HG03108 (cell line): ENCODE results near the gene FAM81B.
"Not testable (repeated sequence)": the region's sequence is repeated elsewhere in the genome, so short reads cannot be mapped to it uniquely, and the experiment has no call there.

Experiments
- ATAC-seq: cut with Tn5 transposase; IDR thresholded peaks from one replicate; pipeline ENCODE4 v1.9.1; 2021; ENCODE audit warnings: moderate library complexity; ENCODE audit not compliant: unreplicated experiment

Gene FAM81B, protein sequence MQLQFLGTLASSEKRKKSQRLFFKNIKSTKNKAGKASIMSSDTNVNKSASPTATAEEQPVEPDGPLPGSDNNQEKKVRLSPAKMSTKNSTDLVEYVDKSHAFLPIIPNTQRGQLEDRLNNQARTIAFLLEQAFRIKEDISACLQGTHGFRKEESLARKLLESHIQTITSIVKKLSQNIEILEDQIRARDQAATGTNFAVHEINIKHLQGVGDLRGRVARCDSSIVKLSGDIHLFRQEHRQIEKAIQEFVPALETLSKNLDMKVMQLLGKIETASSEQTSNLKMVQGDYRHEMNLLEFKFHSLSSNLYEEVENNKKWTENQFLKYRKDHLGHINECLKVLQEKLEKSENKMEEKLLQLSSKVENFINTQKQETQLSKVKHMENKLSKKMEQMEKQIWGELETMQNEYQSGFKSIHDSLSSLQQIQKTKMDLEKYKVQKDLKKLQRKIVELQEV

DNA sequence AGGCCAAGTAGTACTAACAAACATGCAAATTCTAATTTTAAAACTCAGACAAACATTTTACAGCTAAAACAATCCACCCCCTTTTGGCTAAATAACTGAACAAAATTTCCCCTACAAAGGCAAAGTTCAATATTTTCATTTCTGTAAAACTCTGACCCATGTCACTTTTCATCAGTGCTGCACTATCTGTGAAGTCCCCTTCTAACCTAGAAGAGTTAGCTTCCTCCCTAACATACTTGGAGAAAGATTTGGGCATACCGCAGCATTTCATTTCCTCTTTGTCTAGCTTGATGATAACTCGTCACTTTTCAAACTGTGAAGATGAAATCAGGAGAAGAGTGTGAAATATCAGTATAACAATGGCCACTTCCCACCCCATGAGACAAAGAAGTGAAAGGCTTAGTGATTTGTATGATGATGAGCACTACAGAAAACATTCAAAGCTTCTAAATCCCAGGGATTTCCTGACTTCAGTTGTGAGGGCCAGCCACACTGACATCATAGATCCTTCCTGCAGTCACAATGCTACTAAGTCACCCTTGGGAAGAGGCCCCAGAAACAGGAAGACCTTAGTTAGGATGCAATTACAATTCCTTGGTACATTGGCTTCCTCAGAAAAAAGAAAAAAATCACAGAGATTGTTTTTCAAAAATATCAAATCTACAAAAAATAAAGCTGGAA is at the start of gene FAM81B:
TSS of gene FAM81B (plus strand) at position 555 of the 681 bp plus-strand sequence. CDS start at position 579, 24 bp downstream.
- no peak for ATAC-seq

DNA sequence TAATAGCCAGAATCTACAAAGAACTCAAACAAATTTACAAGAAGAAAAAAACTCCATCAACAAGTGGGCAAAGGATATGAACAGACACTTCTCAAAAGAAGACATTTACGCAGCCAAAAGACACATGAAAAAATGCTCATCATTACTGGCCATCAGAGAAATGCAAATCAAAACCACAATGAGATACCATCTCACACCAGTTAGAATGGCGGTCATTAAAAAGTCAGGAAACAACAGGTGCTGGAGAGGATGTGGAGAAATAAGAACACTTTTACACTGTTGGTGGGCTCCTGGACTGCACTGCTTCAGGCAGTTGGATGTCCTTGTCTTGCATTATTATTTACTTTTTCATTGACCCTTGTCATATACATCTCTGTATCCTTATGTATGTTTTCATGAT is 49.7 kb upstream of the FAM81B start:
- not testable (repeated sequence) for ATAC-seq

DNA sequence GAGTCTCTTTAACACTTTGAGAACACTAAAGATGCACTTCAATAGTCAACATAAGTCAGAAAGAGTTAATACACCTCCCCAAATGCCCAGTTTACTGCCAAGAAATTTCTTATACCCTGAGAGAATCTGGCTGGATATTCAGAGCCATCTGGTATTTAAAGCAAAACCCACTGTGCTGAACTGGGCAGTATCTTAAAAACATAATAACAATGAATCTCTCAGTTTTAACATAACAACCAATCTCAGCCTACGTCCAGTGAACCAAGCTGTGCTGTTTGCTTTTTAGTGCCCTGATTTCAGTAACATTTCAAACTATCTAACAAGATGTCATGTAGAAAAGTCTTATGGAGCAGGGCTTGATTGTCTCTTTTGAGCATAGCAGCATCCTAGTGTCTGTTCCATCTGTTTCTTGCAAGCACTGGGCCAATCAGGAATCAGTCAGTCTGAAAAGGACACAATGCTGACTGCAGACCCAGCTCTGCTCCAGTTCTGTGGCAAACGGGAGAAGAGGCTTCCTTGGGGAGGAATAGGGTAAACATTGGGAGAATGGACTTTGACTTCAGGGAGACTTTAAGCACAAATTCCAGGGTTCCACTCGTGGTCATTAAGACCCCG is 43.6 kb upstream of the FAM81B start:
- no peak for ATAC-seq

DNA sequence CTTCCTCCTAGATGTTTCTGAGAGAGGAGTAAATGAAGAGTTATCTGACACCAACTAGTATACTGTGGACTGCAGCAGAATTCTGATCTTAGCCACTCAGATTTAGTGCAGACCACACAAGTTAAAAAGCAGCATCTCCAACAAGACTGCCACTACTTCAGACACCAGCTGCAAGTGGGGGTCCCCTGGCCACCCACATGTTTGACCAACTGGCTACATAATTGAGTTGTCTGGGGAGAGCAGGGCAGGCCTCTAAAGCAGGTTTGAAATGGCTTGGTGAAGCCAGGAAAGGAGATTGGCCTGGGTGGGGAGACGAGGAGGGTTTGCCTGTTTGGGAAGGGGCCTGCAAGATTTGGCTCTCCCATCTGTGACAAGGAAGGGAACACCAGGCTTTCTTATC is 40.5 kb upstream of the FAM81B start:
- ATAC-seq: no peak

DNA sequence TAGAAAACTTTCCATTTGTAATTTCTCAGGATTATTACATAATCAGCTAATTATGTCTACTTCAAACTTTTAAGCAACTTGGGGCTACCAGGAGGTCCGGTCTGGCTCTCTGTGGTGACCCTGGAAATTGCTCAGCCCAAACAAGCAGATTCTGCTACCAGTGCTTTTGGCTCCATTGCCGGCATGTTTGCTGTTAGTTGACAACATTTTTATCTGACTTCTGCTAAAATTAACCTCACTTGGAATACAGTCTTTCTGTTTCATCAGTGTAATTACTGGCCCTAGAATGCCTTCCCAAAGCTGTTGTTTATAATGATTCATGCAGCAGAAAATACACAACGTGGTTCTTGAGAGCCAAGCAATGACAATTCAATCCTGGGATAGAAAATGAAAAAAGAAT is 38.5 kb upstream of the FAM81B start:
- ATAC-seq: no peak

DNA sequence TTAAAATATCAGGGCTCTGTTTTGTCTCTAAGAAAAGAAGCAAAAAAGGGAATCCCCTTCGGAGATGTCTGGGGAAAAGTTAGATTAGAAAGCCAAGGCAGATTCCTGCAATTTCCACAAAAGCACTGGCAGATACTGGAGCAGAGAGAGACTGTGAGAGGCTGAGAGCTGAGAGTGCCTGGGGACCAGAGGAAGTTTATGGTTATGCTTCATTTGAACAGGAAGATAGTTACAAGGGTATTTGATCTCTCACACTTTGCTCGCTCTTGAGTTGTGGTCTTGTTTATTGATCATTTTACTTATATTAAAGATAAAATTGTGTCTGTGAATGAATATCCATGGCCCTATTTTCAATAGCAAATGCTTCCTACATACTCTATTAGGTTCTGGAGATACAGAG is 32.8 kb upstream of the FAM81B start:
- ATAC-seq: no peak

DNA sequence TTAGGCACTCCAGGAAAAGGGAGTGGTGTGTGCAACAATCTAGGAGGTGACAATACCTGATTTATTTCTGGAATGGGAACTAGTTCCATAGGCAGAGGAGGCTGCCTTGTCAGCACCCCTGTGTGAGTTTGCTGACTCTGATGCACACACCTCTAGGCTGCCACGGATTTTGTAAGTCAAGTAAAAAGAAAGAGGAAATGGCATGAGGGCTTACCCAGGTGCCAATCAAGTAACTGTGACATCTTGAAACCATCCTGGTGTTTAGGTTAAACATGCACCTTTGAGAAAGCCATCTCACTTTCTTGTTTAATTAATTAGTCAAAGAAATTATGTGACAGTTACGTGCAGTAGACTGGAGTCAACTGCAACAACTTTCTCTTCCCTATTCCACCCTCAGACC is 32.3 kb upstream of the FAM81B start:
- ATAC-seq: no peak

DNA sequence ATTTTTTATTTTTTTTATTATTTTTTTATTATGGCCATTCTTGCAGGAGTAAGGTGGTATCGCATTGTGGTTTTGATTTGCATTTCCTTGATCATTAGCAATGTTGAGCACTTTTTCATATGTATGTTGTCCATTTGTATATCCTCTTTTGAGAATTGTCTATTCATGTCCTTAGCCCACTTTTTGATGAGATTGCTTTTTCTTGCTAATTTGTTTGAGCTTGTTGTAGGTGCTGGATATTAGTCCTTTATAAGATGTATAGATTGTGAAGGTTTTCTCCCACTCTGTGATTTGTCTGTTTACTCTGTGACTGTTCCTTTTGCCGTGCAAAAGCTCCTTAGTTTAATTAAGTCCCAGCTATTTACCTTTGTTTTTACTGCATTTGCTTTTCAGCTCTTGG is 30.5 kb upstream of the FAM81B start:
- ATAC-seq: not testable (repeated sequence)

DNA sequence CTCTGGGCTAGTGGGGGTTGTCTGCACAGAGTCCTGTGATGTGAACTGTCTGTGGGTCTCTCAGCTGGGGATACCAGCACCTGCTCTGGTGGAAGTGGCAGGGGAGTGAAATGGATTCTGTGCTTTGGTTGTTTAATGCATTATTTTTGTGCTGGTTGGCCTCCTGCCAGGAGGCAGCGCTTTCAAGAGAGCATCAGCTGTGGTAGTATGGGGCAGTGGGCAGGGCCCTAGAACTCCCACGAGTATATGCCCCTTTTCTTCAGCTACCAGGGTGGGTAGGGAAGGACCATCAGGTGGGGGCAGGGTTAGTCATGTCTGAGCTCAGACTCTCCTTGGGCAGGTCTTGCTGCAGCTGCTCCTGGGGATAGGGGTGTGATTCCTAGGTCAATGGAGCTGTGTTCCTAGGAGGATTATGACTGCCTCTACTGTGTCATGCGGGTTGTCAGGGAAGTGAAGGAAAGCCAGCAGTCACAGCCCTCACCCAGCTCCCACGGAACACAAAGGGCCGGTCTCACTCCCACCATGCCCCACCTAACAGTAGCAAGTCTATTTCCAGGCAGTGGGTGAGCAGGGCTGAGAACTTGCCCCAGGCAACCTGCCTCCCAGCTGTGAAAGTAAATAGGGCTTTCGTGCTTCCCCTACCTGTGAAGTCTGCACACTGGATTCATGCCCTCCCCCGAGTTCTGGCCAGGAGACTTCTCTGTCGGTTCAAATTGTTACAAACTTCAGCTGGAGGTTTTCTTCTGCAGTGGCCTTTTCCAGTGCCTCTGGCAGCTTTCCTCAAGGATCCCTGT is 25.7 kb upstream of the FAM81B start:
- ATAC-seq: no peak

DNA sequence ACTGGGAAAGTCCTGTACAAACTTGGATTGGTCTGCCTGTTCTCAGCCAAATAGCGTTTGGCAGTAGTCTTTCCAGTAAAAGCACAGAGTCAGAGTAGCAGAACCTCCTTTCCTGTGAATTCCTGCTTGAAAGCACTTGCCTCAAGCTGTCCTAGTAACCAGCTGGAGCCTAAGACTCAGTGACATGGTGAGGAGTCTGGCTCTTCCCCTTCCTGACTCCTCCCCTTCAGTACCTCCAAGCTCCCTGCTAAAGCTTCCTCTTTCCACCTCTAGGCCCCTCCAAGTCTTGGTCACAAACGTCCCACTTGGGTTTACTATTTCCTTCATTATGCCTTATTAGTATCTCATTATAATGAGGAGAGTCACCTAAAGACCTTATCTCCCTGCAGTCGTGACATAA is 21.4 kb upstream of the FAM81B start:
- ATAC-seq: no peak

DNA sequence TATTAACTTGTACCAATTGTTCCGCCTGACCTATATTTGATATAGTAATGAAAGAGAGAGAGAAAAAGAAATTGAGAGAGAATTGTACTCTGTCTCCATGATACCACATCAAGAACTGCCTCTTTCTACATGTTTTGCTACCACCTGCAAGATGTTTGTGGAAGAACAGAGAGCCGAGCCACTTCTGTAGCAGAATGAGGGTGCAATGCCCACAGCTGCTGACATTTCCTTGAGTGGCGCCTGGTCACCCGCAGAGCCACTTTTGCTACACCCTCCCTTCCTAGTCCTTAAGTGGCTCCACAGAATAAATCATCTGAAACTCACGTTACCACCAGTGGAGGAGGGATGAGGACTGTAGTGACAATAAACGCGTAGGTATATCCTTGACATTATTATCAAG is 17.1 kb upstream of the FAM81B start:
- ATAC-seq: no peak

DNA sequence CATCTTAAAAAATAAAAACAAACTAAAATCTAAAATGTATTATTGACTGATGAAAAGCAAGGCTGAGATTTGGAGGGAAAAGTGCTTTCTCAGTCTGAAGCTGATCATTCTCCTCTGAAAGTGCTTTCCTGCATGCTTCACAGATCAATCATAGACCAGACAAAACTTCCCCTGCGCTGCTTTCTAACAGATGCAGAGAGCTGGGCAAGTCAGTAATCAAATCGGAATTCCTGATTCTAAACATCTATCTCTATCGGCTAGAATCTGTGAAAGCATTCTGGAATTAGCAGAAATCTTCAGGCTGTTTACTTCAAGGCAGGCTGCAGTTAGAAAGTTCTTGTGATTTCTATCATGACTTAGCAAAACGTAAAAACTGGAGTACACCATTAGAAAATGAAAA is 15.6 kb upstream of the FAM81B start:
- ATAC-seq: no peak

DNA sequence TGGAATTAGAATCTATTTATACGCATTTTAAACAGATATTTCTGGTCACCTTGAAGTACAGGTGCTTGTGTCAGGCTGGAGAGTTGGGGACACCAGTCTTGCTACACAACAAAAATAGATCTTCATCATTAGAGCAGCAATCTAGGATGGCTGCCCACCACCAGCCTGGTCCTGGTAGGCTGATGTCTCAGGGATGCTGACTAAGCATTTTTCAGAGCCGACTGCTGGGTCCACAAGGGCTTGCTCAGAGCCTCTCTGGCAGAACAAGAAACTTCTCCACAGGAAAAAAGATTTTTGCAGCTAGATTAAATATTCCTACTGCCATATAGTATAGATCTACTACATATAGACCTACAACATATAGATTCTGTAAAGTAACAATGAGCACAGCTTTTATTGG is 12.0 kb upstream of the FAM81B start:
- ATAC-seq: no peak

DNA sequence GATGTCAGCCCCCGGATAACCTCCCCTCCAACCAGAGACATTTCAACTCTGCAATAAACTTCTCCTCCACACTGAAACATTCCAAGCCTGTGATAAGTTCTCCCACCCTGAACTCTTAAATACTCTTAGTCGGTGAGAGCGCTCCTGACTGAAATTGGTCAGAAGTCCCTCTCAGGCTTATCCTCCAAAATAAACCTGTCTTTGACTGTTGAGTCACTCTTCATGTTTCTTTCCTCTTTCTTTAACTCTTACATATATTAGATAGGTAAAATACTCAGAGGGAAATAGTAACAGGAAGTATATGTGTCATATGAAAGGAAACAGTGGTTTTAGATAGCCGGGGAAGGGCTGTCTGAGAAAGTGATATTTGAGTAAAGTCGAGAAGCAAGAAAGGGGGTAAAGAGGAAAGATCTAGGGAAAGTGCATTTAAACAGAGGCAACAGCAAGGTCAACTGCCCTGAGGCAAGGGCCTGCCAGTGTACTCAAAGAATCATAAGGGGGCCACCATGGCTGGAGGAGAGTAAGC is 11.0 kb upstream of the FAM81B start:
- no peak for ATAC-seq

DNA sequence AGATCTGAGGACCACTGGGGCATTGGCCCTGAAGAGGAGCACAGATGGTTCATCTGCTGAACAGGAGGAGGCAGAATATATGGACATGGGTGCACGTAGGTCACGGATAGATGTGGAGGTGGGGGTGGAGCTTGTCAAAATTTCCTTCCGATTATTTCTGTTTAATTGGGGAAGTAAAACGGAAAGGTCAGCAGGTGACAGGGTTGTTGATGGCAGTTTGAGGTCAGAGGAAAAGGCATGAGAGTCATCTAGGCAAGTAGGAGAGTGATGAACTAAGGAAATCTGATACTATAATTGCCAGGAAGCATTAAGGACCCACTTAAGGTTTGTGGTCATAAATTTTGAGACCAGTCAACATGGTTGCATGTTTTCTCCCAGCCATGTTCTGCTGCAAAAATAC is 8.4 kb upstream of the FAM81B start:
- ATAC-seq: no peak

DNA sequence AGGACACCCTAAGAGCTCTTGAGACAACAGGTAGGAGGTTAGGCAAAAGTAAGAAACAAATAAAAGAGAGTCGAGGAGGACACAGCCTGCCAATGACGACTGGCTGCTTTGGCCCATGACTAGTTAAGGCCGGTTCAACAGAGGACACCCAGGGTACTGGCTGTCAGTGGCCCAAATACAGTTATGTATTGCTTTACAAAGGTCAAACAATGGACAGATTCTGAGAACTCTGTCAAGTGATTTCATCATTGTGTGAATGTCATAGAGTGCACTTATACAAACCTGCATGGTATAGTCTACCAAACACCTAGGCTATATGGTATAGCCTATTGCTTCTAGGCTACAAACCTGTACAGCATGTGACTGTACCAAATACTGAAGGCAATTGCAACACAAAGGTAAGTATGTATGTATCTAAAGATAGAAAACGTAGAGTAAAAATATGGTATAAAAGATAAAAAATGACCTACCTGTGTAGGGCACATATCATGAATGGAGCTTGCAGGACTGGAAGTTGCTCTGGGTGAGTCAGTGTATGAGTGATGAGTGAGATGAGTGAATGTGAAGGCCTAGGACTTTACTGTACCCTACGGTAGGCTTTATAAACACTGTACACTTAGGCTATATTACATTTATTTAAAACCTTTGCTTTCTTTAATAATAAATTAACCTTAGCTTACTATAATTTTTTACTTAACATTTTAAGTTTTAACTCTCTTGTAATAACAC is 6.5 kb upstream of the FAM81B start:
- ATAC-seq: no peak

DNA sequence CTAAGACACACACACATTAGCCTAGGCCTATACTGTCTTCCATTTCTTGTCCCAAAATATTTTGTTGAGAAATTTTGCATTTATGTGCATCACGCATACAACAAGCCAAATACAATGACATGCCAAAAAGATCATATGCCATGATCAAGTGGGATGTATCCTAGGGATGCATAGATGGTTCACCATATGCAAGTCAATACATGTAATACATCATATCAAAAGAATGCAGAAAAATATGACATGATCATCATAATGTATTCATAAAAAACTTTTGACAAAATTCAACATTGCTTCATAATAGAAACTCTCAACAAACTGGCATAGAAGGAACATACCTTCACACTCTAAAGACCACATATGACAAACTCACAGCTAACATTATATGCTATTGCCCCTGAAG is 5.8 kb upstream of the FAM81B start:
- no peak for ATAC-seq

DNA sequence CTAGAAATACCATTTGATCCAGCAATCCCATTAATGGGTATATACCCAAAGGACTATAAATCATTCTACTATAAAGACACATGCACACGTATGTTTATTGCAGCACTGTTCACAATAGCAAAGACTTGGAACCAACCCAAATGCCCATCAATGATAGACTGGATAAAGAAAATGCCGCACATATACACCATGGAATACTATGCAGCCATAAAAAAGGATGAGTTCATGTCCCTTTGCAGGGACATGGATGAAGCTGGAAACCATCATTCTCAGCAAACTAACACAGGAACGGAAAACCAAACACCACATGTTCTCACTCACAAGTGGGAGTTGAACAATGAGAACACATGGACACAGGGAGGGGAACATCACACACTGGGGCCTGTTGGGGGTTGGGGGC is 799 bp downstream of the FAM81B start:
- not testable (repeated sequence) for ATAC-seq

DNA sequence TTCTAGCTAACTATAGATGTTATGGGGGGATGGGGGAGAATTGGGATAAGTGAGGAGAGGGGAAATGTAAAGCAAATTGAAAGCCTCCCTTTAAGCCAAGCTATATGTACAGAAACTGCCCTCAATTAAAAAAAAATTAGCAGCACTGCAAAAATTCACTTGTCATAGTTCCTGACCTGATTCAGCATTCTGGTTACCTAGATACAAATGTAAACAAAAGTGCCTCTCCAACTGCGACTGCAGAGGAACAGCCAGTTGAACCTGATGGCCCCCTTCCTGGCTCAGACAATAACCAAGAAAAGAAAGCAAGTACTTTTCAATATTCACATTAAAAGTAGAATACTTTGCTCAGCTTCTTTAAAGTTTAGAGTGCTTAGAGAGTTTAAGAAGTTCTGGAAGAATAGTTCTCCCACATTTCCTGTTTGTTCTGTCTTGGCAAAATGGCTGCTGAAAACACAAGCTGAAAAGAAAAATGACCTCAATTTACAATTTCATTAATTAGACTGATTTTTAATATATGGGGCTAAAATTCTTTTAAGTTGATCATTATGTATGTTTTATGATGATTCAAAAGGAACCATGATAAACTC is 1.5 kb downstream of the FAM81B start:
- no peak for ATAC-seq

DNA sequence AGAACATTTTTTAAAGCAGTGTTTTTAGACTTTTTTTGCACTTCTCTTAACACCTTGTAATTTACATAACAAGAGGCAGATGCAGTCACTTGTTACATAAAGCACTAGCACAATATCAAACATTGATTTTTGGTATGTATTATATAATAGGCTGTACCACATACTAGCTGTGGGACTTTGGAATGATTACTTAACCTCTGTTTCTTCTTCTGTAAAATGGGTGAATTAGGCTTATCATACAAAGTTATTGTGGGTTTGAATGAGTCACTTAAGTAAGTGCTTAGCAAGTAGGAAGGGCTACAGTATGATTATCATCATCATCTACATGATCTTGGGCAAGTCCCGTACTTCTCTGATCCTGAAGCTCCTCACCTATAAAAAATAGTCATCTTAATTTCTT is 2.1 kb downstream of the FAM81B start:
- no peak for ATAC-seq
